Measurements from ENCODE around the gene SLC35B2. TPM values are rescaled to one million over a fixed set of nuclear protein-coding genes. Genes with fewer than 3 reads are reported as not detected.

The SLC35B2 gene
- polyA plus RNA-seq, 1 of the 3 experiments (the other 2 are of a cell fraction), result 125 TPM

DNA sequence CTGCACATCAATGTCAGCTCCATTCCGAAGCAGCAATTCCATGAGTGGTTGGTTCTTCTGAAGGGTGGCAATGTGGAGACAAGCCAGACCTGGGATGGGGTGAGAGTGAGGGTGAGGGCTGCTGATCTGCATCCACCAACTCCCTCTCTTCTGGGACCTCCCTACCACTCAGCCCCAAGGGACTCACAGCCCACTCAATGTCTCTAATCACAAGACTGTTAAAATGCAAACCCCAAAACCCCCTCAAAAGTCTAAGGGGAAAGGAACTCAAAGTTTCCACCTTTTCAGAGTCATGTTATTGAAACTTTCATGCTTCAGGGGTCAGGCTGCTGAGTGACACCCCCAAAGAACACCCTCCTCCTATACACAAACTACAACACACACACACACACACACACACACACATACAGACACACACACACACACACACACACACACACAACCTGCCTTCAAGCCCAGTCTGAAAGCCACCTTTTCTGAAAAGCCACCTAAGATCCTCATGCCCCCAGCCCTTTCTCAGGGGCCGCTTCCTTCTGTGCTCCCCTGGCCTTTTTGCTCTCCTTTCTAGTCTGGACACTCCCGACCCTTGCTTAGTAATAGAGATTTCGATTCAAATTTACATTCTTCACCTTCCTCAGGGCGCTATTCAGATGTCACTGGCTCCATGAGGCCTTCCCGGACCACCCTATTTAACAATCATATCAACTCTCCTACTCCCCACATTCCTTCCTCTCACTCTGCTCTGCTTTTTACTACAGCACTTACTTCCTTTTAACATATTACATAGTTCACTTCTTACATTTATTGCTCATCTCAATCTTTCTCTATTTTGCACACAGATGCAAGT, 3.3 kb upstream of the SLC35B2 start:
- DNase-seq, result no peak
- peaks cover 10% of the 10 kb centered on the region for H4K20me1 ChIP-seq (ENCODE audit: insufficient read depth)
- H3K4me1 ChIP-seq (ENCODE audit: control insufficient read depth in 1 of 2, insufficient read depth in 2 of 2, low read depth in 1 of 2, low read length in 1 of 2), result peaks cover 13 to 42% of the 10 kb centered on the region in 2 experiments; a peak in 2 of 4 replicates
- WGBS (ENCODE audit: low lambda C conversion rate), result 90% methylated on average over 6 of the region's 6 CpGs
- peaks cover 36% of the 10 kb centered on the region for H3K79me2 ChIP-seq (ENCODE audit: insufficient read depth)
- H3K27ac ChIP-seq (ENCODE audit: low read depth in 2 of 2, low read length in 1 of 2), result no peak overlapping the region
- TF ChIP-seq, protein P1, sequence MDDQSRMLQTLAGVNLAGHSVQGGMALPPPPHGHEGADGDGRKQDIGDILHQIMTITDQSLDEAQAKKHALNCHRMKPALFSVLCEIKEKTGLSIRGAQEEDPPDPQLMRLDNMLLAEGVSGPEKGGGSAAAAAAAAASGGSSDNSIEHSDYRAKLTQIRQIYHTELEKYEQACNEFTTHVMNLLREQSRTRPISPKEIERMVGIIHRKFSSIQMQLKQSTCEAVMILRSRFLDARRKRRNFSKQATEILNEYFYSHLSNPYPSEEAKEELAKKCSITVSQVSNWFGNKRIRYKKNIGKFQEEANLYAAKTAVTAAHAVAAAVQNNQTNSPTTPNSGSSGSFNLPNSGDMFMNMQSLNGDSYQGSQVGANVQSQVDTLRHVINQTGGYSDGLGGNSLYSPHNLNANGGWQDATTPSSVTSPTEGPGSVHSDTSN (IDR thresholded peaks at IDR 0.05), result no peak
- TF ChIP-seq USF1 (IDR thresholded peaks at IDR 0.05; ENCODE audit: borderline replicate concordance, low read depth) (no peak), NRF1 (IDR thresholded peaks at IDR 0.05; ENCODE audit: low read depth, low read length) (no peak), YY1 (IDR thresholded peaks at IDR 0.05; ENCODE audit: low read depth) (no peak), IRF3 (IDR thresholded peaks at IDR 0.05; ENCODE audit: low read depth, low read length) (no peak), GATA2 (CRISPR knock-in tag; IDR thresholded peaks at IDR 0.05) (no peak), EZH2phosphoT487 (IDR thresholded peaks at IDR 0.05; ENCODE audit: borderline replicate concordance, low read depth) (no peak), FOXM1 (IDR thresholded peaks at IDR 0.05; ENCODE audit: low read depth) (no peak), MXI1 (IDR thresholded peaks at IDR 0.05; ENCODE audit: low read depth, low read length) (no peak), SIN3A (IDR thresholded peaks at IDR 0.05; ENCODE audit: borderline replicate concordance, low read depth, low read length) (no peak), FOXJ3 (CRISPR knock-in tag; IDR thresholded peaks at IDR 0.05) (no peak), MEF2A (IDR thresholded peaks at IDR 0.05; ENCODE audit: borderline replicate concordance, low read depth) (no peak), RFX5 (IDR thresholded peaks at IDR 0.05; ENCODE audit: low read length) (no peak), CHD2 (IDR thresholded peaks at IDR 0.05; ENCODE audit: low read length, partially characterized antibody) (no peak), RAD21 (IDR thresholded peaks at IDR 0.05; ENCODE audit: low read length) (no peak), RXRA (IDR thresholded peaks at IDR 0.05; ENCODE audit: borderline replicate concordance, low read depth) (no peak)
- TF ChIP-seq, protein P2, sequence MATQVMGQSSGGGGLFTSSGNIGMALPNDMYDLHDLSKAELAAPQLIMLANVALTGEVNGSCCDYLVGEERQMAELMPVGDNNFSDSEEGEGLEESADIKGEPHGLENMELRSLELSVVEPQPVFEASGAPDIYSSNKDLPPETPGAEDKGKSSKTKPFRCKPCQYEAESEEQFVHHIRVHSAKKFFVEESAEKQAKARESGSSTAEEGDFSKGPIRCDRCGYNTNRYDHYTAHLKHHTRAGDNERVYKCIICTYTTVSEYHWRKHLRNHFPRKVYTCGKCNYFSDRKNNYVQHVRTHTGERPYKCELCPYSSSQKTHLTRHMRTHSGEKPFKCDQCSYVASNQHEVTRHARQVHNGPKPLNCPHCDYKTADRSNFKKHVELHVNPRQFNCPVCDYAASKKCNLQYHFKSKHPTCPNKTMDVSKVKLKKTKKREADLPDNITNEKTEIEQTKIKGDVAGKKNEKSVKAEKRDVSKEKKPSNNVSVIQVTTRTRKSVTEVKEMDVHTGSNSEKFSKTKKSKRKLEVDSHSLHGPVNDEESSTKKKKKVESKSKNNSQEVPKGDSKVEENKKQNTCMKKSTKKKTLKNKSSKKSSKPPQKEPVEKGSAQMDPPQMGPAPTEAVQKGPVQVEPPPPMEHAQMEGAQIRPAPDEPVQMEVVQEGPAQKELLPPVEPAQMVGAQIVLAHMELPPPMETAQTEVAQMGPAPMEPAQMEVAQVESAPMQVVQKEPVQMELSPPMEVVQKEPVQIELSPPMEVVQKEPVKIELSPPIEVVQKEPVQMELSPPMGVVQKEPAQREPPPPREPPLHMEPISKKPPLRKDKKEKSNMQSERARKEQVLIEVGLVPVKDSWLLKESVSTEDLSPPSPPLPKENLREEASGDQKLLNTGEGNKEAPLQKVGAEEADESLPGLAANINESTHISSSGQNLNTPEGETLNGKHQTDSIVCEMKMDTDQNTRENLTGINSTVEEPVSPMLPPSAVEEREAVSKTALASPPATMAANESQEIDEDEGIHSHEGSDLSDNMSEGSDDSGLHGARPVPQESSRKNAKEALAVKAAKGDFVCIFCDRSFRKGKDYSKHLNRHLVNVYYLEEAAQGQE (IDR thresholded peaks at IDR 0.05; ENCODE audit: low read depth, low read length), result no peak
- TF ChIP-seq, protein P3, sequence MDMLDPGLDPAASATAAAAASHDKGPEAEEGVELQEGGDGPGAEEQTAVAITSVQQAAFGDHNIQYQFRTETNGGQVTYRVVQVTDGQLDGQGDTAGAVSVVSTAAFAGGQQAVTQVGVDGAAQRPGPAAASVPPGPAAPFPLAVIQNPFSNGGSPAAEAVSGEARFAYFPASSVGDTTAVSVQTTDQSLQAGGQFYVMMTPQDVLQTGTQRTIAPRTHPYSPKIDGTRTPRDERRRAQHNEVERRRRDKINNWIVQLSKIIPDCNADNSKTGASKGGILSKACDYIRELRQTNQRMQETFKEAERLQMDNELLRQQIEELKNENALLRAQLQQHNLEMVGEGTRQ (IDR thresholded peaks at IDR 0.05; ENCODE audit: borderline replicate concordance, low read depth, low read length), result no peak
- no peak overlapping the region for H3K9ac ChIP-seq
- H3K36me3 ChIP-seq (replicated peaks in 1 of 2; ENCODE audit: control insufficient read depth in 1 of 2, insufficient read depth in 2 of 2, low read length in 1 of 2), result peaks cover 0 to 12% of the 10 kb centered on the region in 2 experiments
- ChIA-PET CTCF (interaction anchor here (1.0 to 1.3 kb wide), 4 partner anchors 7 to 88 kb away, joined by 3 to 4 read pairs (median 4); no protein-coding TSS in a partner anchor), POLR2A (no interaction called here)
- no peak overlapping the region for H3K4me3 ChIP-seq (ENCODE audit: low read depth in 2 of 2, low read length in 1 of 2)
- no peak overlapping the region for H3K4me2 ChIP-seq
- H3K27me3 ChIP-seq (ENCODE audit: insufficient read depth), result no peaks in the 10 kb centered on the region
- peaks cover 10% of the 10 kb centered on the region for H3F3A ChIP-seq (replicated peaks; ENCODE audit: insufficient read depth)
- H3K9me3 ChIP-seq, result no peaks in the 10 kb centered on the region
- no peak overlapping the region for H2AFZ ChIP-seq (ENCODE audit: low read depth)
- no peaks in the 10 kb centered on the region for H3K9me2 ChIP-seq
